Adrenal gland (tissue), 5 donors: ENCODE results near the gene CDADC1.

Experiments
- CTCF ChIP-seq, 6 experiments: fragments of 450-650 bp in 4 of 6; fragments of 200-600 bp in 2 of 6; sonication (generic) in 1 of 6; IDR thresholded peaks; 1 replicate in 5 of 6; 2 replicates in 1 of 6; pipeline versions ENCODE4 v1.5.1 to v1.8.0; 2016 to 2021; ENCODE audit warnings: antibody characterized with exemption in 6 of 6, mild to moderate bottlenecking in 2 of 6, moderate library complexity in 1 of 6
- POLR2A ChIP-seq, 2 donors: fragments of 450-650 bp; IDR thresholded peaks; one replicate each; pipeline ENCODE4 v1.6.1; 2017; ENCODE audit warnings: antibody characterized with exemption in 2 of 2, mild to moderate bottlenecking in 2 of 2, moderate library complexity in 1 of 2
- donor health status: DM: no; HTN: no; CAD: no.

- TF ChIP-seq POLR2A (IDR thresholded peaks at IDR 0.05): no peak
- no peak for TF ChIP-seq CTCF (IDR thresholded peaks at IDR 0.05)
Measured at GRCh38 chr13:49210669-49211068, 37.1 kb upstream of the CDADC1 start.
